Breast epithelium (tissue), 4 donors: ENCODE results near the gene RFX8. TPM values are rescaled to one million over a fixed set of nuclear protein-coding genes. Genes with fewer than 3 reads are reported as not detected.
A peak's percentile ranks its signal among the peaks of the same experiment; 100 is the strongest.

ENCODE experiments used
- DNase-seq, 2 donors: peaks; one replicate each; pipeline ENCODE4 v3.0.0-alpha.2; 2019; ENCODE audit warnings: low spot score in 2 of 2
- H3K27ac ChIP-seq, 2 donors: fragments of 200-600 bp; sonication (generic) in 1 of 2; one replicate each; pipeline ENCODE4 v1.5.1; 2016 to 2019; ENCODE audit warnings: mild to moderate bottlenecking in 1 of 2
- H3K27me3 ChIP-seq, 2 donors: fragments of 200-600 bp; sonication (generic) in 1 of 2; one replicate each; pipeline versions ENCODE4 v1.5.1 to v1.6.0; 2017 to 2019; ENCODE audit warnings: control low read depth in 1 of 2, mild to moderate bottlenecking in 1 of 2
- H3K36me3 ChIP-seq: fragments of 200-600 bp; one replicate; pipeline ENCODE4 v1.5.1; 2019
- H3K4me1 ChIP-seq, 2 donors: fragments of 200-600 bp; sonication (generic); one replicate each; pipeline ENCODE4 v1.5.1; 2016 to 2019; ENCODE audit warnings: control low read depth in 1 of 2
- H3K4me3 ChIP-seq, 3 donors: fragments of 200-600 bp; sonication (generic); 1 replicate in 2 of 3; 2 replicates in 1 of 3; pipeline ENCODE4 v1.5.1; 2016 to 2019; ENCODE audit warnings: mild to moderate bottlenecking in 3 of 3, moderate library complexity in 2 of 3
- H3K9me3 ChIP-seq, 2 donors: fragments of 200-600 bp; sonication (generic) in 1 of 2; one replicate each; pipeline ENCODE4 v1.5.1; 2016 to 2019; ENCODE audit warnings: control low read depth in 1 of 2
- POLR2A ChIP-seq: fragments of 450-650 bp; IDR thresholded peaks from one replicate; pipeline ENCODE4 v1.6.1; 2016; ENCODE audit warnings: antibody characterized with exemption, mild to moderate bottlenecking, moderate library complexity
- POLR2AphosphoS5 ChIP-seq, 3 donors: sonication (generic); formaldehyde crosslinking; IDR thresholded peaks; one replicate each; pipeline ENCODE4 v1.6.1; 2017; ENCODE audit warnings: antibody characterized with exemption in 3 of 3
- intact Hi-C: fragments of 100-400 bp; cut with DNase I; formaldehyde crosslinking; loops from one replicate; pipeline ENCODE4 v1.15.1; 2023; ENCODE audit warnings: low total_unique reads
- total RNA-seq, 3 donors: library from RNA; depleted of rRNA; stranded (reverse); fragments of >200 nt; gene quantifications; one replicate each; pipeline ENCODE4 v1.1.0, GENCODE V29; 2016
- TF ChIP-seq, protein P1 (sequence below), 3 donors: fragments of 450-650 bp; IDR thresholded peaks; one replicate each; pipeline ENCODE4 v1.5.1; 2016 to 2017; ENCODE audit warnings: antibody characterized with exemption in 3 of 3, mild to moderate bottlenecking in 3 of 3, moderate library complexity in 3 of 3

Gene RFX8
- total RNA-seq, 3 donors from 2014 or later: 0.96 to 3.8 (median 2.3) TPM

DNA sequence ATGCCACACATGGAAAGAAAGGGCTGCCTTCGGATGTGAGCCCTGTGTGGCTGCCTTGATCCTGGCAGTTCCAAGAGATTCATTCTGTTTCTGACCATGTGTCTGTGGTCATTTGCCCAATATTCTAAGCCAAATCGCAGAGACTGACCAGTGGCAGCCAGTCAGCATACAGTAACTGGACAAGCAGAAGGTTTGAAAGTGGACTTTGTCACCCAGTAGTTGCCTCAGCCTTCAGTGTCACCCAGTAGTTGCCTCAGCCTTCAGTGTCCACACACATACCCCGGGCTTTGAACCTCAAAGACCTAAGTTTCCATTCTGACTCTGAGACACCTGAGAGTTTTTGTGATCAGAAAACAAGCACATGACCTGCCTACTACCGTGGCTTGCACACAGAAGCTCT lies 5.0 kb downstream of the RFX8 start:
- H3K27ac ChIP-seq: no peak overlapping the region
- intact Hi-C loops: no loop called here
- H3K9me3 ChIP-seq: no peaks in the 10 kb centered on the region
- H3K27me3 ChIP-seq: no peaks in the 10 kb centered on the region
- TF ChIP-seq, protein P1, sequence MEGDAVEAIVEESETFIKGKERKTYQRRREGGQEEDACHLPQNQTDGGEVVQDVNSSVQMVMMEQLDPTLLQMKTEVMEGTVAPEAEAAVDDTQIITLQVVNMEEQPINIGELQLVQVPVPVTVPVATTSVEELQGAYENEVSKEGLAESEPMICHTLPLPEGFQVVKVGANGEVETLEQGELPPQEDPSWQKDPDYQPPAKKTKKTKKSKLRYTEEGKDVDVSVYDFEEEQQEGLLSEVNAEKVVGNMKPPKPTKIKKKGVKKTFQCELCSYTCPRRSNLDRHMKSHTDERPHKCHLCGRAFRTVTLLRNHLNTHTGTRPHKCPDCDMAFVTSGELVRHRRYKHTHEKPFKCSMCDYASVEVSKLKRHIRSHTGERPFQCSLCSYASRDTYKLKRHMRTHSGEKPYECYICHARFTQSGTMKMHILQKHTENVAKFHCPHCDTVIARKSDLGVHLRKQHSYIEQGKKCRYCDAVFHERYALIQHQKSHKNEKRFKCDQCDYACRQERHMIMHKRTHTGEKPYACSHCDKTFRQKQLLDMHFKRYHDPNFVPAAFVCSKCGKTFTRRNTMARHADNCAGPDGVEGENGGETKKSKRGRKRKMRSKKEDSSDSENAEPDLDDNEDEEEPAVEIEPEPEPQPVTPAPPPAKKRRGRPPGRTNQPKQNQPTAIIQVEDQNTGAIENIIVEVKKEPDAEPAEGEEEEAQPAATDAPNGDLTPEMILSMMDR (IDR thresholded peaks at IDR 0.05): no peak
- TF ChIP-seq POLR2AphosphoS5 (IDR thresholded peaks at IDR 0.05): no peak
- TF ChIP-seq POLR2A: no peak
- DNase-seq: no peak
- H3K4me3 ChIP-seq: no peak overlapping the region
- no peaks in the 10 kb centered on the region for H3K4me1 ChIP-seq
- no peaks in the 10 kb centered on the region for H3K36me3 ChIP-seq

DNA sequence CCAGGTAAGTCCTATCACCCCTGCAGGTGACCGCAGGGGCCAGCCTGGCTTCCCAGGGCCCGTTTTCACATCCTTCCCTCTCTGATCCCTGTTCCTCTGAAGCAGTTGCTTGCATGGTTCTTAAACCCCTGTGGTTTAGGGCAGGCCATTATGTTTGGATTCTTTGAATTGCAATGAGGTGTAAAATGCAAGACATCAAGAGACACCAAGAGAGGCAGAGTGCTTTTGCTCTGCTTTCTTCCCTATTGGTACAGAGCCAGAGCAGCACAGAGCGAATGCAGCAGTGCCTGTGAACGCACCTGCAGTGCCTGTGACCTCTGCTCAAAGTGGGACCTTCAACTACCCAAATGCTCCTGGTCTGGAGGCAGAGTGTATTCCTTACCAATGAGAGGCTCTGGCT lies 7.6 kb downstream of the RFX8 start:
- no peaks in the 10 kb centered on the region for H3K9me3 ChIP-seq
- no peaks in the 10 kb centered on the region for H3K4me1 ChIP-seq
- intact Hi-C loops: no loop called here
- no peak for DNase-seq
- no peaks in the 10 kb centered on the region for H3K36me3 ChIP-seq
- no peak overlapping the region for H3K4me3 ChIP-seq
- TF ChIP-seq POLR2A (no peak), POLR2AphosphoS5 (IDR thresholded peaks at IDR 0.05) (no peak)
- TF ChIP-seq, protein P1 (IDR thresholded peaks at IDR 0.05): no peak
- H3K27me3 ChIP-seq: no peaks in the 10 kb centered on the region
- no peak overlapping the region for H3K27ac ChIP-seq

DNA sequence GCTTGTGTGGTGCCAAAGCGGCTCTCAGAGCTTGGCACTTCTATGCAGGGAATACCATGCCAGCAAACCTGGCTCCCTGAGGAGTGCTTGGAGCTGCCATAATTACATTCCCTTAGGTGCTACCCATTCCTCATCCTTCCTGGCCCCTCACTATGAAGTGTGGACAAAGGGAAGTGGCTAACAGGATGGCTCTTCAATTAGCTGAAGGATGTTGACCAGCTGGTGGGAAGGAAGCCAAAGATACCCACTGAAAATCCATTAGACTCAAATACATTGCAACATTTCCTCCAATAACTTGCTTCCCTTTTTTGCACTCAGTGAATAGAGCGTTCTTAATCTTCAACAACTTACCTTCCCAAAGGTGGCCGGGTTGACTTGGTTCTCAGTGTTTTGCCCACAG lies 8.5 kb downstream of the RFX8 start:
- no peak overlapping the region for H3K27ac ChIP-seq
- no peaks in the 10 kb centered on the region for H3K9me3 ChIP-seq
- H3K4me1 ChIP-seq: no peaks in the 10 kb centered on the region
- intact Hi-C loops: no loop called here
- TF ChIP-seq, protein P1 (IDR thresholded peaks at IDR 0.05): no peak
- TF ChIP-seq POLR2AphosphoS5 (IDR thresholded peaks at IDR 0.05): no peak
- no peak for TF ChIP-seq POLR2A
- DNase-seq: no peak
- H3K27me3 ChIP-seq: no peaks in the 10 kb centered on the region
- H3K36me3 ChIP-seq: no peaks in the 10 kb centered on the region
- no peak overlapping the region for H3K4me3 ChIP-seq

DNA sequence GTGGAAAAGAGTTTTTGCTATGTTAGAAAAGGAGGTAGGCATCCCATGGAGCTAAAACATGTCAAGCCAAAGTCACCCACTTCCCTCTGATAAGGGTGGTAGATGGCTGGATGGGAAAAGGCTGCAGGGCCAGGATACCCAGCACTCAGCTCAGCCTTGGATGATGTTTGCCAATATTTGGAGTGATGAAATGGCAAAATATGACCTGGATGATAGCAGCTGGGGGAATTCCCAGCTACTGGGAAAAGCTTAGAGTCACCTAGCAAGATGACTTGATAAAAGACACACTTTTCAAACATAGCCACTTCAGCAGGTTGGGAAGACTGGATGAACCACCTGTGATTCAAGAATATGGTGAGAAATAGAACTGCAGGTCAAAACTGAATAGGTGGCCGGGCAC lies 10.1 kb downstream of the RFX8 start:
- no peaks in the 10 kb centered on the region for H3K36me3 ChIP-seq
- no peaks in the 10 kb centered on the region for H3K9me3 ChIP-seq
- intact Hi-C loops: no loop called here
- H3K4me1 ChIP-seq: no peaks in the 10 kb centered on the region
- no peaks in the 10 kb centered on the region for H3K27me3 ChIP-seq
- H3K4me3 ChIP-seq: no peak overlapping the region
- H3K27ac ChIP-seq: peak overlapping the region in 1 of 2 donors; percentile 33
- no peak for TF ChIP-seq POLR2AphosphoS5 (IDR thresholded peaks at IDR 0.05)
- TF ChIP-seq, protein P1 (IDR thresholded peaks at IDR 0.05): no peak
- TF ChIP-seq POLR2A: no peak
- no peak for DNase-seq

DNA sequence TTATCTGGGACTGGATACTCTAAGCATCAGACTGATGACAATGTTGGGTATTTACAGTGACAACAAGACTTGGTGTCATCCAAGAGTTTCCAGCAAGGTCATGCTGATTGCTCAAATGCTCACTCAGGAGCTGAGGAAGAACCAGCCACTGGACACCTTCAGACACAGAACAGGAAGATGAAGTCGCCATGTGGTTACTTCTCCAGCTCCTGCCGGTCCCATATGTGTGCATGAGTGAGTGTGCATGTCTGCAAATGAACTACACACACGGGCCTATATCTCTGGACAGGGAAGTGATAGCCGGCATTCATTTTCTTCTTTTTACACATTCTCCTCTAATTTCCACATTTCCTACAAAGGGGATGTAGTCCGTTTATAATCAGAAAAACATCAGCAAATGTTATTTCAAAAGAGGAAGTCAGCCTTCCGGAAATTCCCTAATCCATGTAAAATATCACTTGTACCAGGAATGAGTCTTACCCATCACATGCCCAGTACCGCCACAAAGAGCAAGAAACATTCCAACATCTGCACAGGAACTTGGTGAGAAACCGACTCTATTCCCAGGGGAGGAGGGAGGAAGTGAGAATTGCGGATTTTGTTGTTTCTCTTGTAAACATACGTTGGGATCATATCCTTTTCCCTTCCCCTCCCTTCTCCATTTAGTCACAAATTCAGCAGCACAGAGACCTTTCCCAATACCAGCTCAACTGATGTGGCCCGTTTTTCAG lies 10.8 kb downstream of the RFX8 start:
- no peak for DNase-seq
- Histone ChIP-seq H3K4me3 (no peak overlapping the region), H3K27ac (peak overlapping the region in 1 of 2 donors; percentile 66), H3K9me3 (no peaks in the 10 kb centered on the region), H3K27me3 (no peaks in the 10 kb centered on the region), H3K36me3 (no peaks in the 10 kb centered on the region), H3K4me1 (no peaks in the 10 kb centered on the region)
- intact Hi-C loops: no loop called here
- TF ChIP-seq, protein P1 (IDR thresholded peaks at IDR 0.05): no peak
- TF ChIP-seq POLR2A: no peak
- no peak for TF ChIP-seq POLR2AphosphoS5 (IDR thresholded peaks at IDR 0.05)
